Endothelial cell of umbilical vein (primary cell): ENCODE measurements around the gene LRRC59. TPM values are rescaled to one million over a fixed set of nuclear protein-coding genes. Genes with fewer than 3 reads are reported as not detected.

ENCODE experiments used
- BruUV-seq: library from RNA; stranded (reverse); fragments of 400-500 nt; replicated peaks from 2 replicates; lab custom pipeline; 2021; lab: Mats Ljungman, UMichigan
- CTCF ChIA-PET: fragments of 300-600, 350-600 bp; sonication (Branson Sonifier 250); formaldehyde crosslinking; loops from one replicate; lab custom pipeline; 2021; ENCODE audit warnings: antibody characterized with exemption, inconsistent platforms; lab: Charles Lee
- POLR2A ChIA-PET: fragments of 300-600, 350-600 bp; sonication (Branson Sonifier 250); formaldehyde crosslinking; loops from one replicate; lab custom pipeline; 2021; ENCODE audit warnings: antibody characterized with exemption, inconsistent platforms; lab: Charles Lee
- DNase-seq: peaks from one replicate; pipeline ENCODE4 v3.0.0-alpha.2; 2011; ENCODE audit warnings: low read depth, low spot score
- FAIRE-seq: peaks from 2 replicates; lab custom pipeline; 2011; peaks lifted over from hg19 to GRCh38; lab: Jason Lieb, UNC
- H2AFZ ChIP-seq: 2 replicates; pipeline ENCODE4 v1.6.0; 2012; ENCODE audit warnings: low read depth, low read length, control low read depth, inconsistent platforms
- H3K27ac ChIP-seq: 2 replicates; pipeline ENCODE4 v1.5.1; 2011; ENCODE audit warnings: low read depth, mild to moderate bottlenecking, control low read depth, low read length, moderate library complexity; ENCODE audit not compliant: insufficient read depth
- H3K27me3 ChIP-seq, 2 experiments: 2 replicates each; pipeline versions ENCODE4 v1.6.0 to v1.6.1; 2011; ENCODE audit warnings: low read length in 2 of 2, mixed read lengths in 1 of 2; ENCODE audit not compliant: control insufficient read depth in 2 of 2, insufficient read depth in 2 of 2
- H3K36me3 ChIP-seq, 2 experiments: 2 replicates in 1 of 2; 3 replicates in 1 of 2; pipeline ENCODE4 v1.5.1; 2011; ENCODE audit warnings: low read length in 2 of 2, mild to moderate bottlenecking in 1 of 2, moderate library complexity in 1 of 2; ENCODE audit not compliant: control insufficient read depth in 2 of 2, insufficient read depth in 2 of 2; ENCODE audit errors: extremely low read depth in 1 of 2
- H3K4me1 ChIP-seq: 3 replicates; pipeline ENCODE4 v1.5.1; 2011; ENCODE audit warnings: mild to moderate bottlenecking, low read length; ENCODE audit not compliant: control insufficient read depth, insufficient read depth; ENCODE audit errors: extremely low read depth
- H3K4me2 ChIP-seq: 2 replicates; pipeline ENCODE4 v1.6.1; 2011; ENCODE audit warnings: low read length, control low read depth, mixed read lengths; ENCODE audit not compliant: insufficient read depth
- H3K4me3 ChIP-seq, 3 experiments: fragments of 200-600 bp in 1 of 3; sonication (generic), shearing (Covaris generic) in 1 of 3; replicated peaks in 1 of 3; 2 replicates each; pipeline ENCODE4 v1.5.1; 2011 to 2016; ENCODE audit warnings: control low read depth in 3 of 3, low read length in 3 of 3, mild to moderate bottlenecking in 2 of 3, inconsistent platforms in 1 of 3, low read depth in 1 of 3, moderate library complexity in 1 of 3; ENCODE audit not compliant: insufficient read depth in 1 of 3
- H3K79me2 ChIP-seq: 2 replicates; pipeline ENCODE4 v1.6.0; 2012; ENCODE audit warnings: low read length, inconsistent platforms; ENCODE audit not compliant: control insufficient read depth, insufficient read depth
- H3K9ac ChIP-seq: replicated peaks from 2 replicates; pipeline ENCODE3; 2011; ENCODE audit warnings: low read length, control low read depth; ENCODE audit not compliant: insufficient read depth; ENCODE audit errors: extremely low read depth
- H3K9me1 ChIP-seq: replicated peaks from 3 replicates; pipeline ENCODE4 v1.6.0; 2011; ENCODE audit warnings: mild to moderate bottlenecking, low read length; ENCODE audit not compliant: control insufficient read depth, insufficient read depth; ENCODE audit errors: extremely low read depth
- H3K9me3 ChIP-seq: replicated peaks from 2 replicates; pipeline ENCODE4 v1.5.1; 2012; ENCODE audit warnings: low read length, inconsistent platforms; ENCODE audit not compliant: control insufficient read depth, insufficient read depth
- H4K20me1 ChIP-seq: replicated peaks from 2 replicates; pipeline ENCODE3; 2011; ENCODE audit warnings: mild to moderate bottlenecking, low read length; ENCODE audit not compliant: control insufficient read depth, insufficient read depth; ENCODE audit errors: extremely low read depth
- EZH2 ChIP-seq: IDR thresholded peaks from 2 replicates; pipeline ENCODE4 v1.6.1; 2012; ENCODE audit warnings: borderline replicate concordance, low read depth, mild to moderate bottlenecking, moderate library complexity, low read length, inconsistent platforms; ENCODE audit not compliant: severe bottlenecking
- FOS ChIP-seq: IDR thresholded peaks from 2 replicates; pipeline ENCODE4 v1.6.1; 2011; ENCODE audit warnings: mild to moderate bottlenecking, low read length, moderate library complexity, borderline replicate concordance; ENCODE audit not compliant: insufficient read depth
- GATA2 ChIP-seq: IDR thresholded peaks from 2 replicates; pipeline ENCODE4 v1.7.0; 2011; ENCODE audit warnings: low read depth, mild to moderate bottlenecking, moderate library complexity, mixed read lengths, low read length; ENCODE audit not compliant: insufficient read length, insufficient read depth
- JUN ChIP-seq: IDR thresholded peaks from 2 replicates; pipeline ENCODE4 v1.6.1; 2011; ENCODE audit warnings: borderline replicate concordance, low read depth; ENCODE audit not compliant: insufficient read length, insufficient read depth
- POLR2A ChIP-seq: IDR thresholded peaks from 2 replicates; pipeline ENCODE4 v1.6.1; 2012; ENCODE audit warnings: low read depth, mild to moderate bottlenecking, control low read depth, low read length
- POLR2AphosphoS5 ChIP-seq: IDR thresholded peaks from 2 replicates; pipeline ENCODE4 v1.6.1; 2012; ENCODE audit warnings: low read depth, mild to moderate bottlenecking, control low read depth, low read length, moderate library complexity; ENCODE audit not compliant: insufficient read depth
- dilution Hi-C: fragments of 300-500 bp; cut with MboI; formaldehyde crosslinking; loops from one replicate; pipeline ENCODE4 v1.15.0; 2019; ENCODE audit warnings: low sequenced_read_pairs; ENCODE audit not compliant: extremely low pct_ligation_motif_present
- intact Hi-C: fragments of 100-400 bp; cut with micrococcal nuclease; formaldehyde crosslinking; loops from one replicate; pipeline ENCODE4 v1.10.0; 2022
- polyA plus RNA-seq, 4 experiments: library from polyadenylated mRNA; depleted of rRNA in 3 of 4; stranded (reverse) in 3 of 4; unstranded in 1 of 4; fragments of >200 nt; gene quantifications; 2 replicates each; pipeline versions ENCODE4 v1.2.1 to v1.2.3, GENCODE V29; 2011 to 2012; ENCODE audit warnings: missing spikeins in 1 of 4
- total RNA-seq: library from RNA; stranded (reverse); gene quantifications from 2 replicates; pipeline ENCODE4 v1.2.3, GENCODE V29; 2021
- TF ChIP-seq, protein P1 (sequence below), 2 donors: IDR thresholded peaks; 1 replicate in 1 of 2; 2 replicates in 1 of 2; pipeline ENCODE4 v1.5.1; 2011; ENCODE audit warnings: low read length in 2 of 2, mild to moderate bottlenecking in 2 of 2, moderate library complexity in 2 of 2, control low read depth in 1 of 2, inconsistent platforms in 1 of 2, low read depth in 1 of 2; ENCODE audit not compliant: insufficient read depth in 1 of 2; ENCODE audit errors: extremely low read depth in 1 of 2
- TF ChIP-seq, protein P2 (sequence below): IDR thresholded peaks from 2 replicates; pipeline ENCODE4 v1.6.1; 2011; ENCODE audit not compliant: insufficient read depth, insufficient read length

The LRRC59 gene
- total and polyA plus RNA-seq, 2 donors (not counting 3 experiments of a cell fraction or from before 2014, with no cell fraction given): 93.9 to 183 TPM

DNA sequence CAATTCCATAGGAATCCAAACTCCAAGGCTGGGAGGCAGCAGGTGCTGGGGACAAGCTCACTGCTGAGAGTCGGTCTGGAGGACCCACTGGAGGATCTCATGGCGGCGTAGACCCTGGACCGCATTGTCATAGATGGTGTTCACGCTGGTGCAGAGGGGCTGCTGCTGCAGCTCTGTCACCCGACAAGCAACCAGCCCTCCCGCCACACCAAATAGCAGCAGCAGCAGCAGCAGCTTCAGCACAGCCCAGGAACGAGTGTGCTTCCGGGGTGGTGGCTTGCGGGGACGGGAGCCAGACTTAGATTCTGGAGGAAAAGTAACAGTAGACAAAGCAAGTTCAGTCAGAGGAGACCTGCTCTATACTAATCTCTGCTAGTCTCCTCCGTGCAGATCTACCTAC lies 14.4 kb downstream of the LRRC59 start:
- H3K79me2 ChIP-seq: no peaks in the 10 kb centered on the region
- no peaks in the 10 kb centered on the region for H3K9me1 ChIP-seq
- H4K20me1 ChIP-seq: peaks cover 2% of the 10 kb centered on the region
- no peak overlapping the region for H3K4me2 ChIP-seq
- no peaks in the 10 kb centered on the region for H3K27me3 ChIP-seq
- no peak overlapping the region for H3K4me3 ChIP-seq
- H3K4me1 ChIP-seq: no peaks in the 10 kb centered on the region
- dilution Hi-C loops (no loop called here), intact Hi-C loops (no loop called here)
- DNase-seq: no peak
- H2AFZ ChIP-seq: no peak overlapping the region
- no peak overlapping the region for H3K27ac ChIP-seq
- no peak for FAIRE-seq
- POLR2A ChIA-PET: interaction anchor here (0.7 kb wide), 1 partner anchor 100 kb away, joined by 8 read pairs; no protein-coding TSS in a partner anchor
- no peak overlapping the region for H3K9ac ChIP-seq
- TF ChIP-seq, protein P1, sequence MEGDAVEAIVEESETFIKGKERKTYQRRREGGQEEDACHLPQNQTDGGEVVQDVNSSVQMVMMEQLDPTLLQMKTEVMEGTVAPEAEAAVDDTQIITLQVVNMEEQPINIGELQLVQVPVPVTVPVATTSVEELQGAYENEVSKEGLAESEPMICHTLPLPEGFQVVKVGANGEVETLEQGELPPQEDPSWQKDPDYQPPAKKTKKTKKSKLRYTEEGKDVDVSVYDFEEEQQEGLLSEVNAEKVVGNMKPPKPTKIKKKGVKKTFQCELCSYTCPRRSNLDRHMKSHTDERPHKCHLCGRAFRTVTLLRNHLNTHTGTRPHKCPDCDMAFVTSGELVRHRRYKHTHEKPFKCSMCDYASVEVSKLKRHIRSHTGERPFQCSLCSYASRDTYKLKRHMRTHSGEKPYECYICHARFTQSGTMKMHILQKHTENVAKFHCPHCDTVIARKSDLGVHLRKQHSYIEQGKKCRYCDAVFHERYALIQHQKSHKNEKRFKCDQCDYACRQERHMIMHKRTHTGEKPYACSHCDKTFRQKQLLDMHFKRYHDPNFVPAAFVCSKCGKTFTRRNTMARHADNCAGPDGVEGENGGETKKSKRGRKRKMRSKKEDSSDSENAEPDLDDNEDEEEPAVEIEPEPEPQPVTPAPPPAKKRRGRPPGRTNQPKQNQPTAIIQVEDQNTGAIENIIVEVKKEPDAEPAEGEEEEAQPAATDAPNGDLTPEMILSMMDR (IDR thresholded peaks at IDR 0.05; ENCODE audit: extremely low read depth in 1 of 2, insufficient read depth in 1 of 2, low read depth in 1 of 2, low read length in 2 of 2): no peak
- no peak for TF ChIP-seq JUN
- no peak for TF ChIP-seq POLR2AphosphoS5
- TF ChIP-seq POLR2A: no peak
- TF ChIP-seq, protein P2, sequence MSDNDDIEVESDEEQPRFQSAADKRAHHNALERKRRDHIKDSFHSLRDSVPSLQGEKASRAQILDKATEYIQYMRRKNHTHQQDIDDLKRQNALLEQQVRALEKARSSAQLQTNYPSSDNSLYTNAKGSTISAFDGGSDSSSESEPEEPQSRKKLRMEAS: no peak
- TF ChIP-seq GATA2: no peak
- TF ChIP-seq EZH2: no peak
- no peak for TF ChIP-seq FOS
- CTCF ChIA-PET: interaction anchor here (1.3 kb wide), 1 partner anchor 15 kb away, joined by 3 read pairs; no protein-coding TSS in a partner anchor
- peaks cover 25 to 51% of the 10 kb centered on the region in 2 experiments for H3K36me3 ChIP-seq
- H3K9me3 ChIP-seq: no peaks in the 10 kb centered on the region
- no TSS peak for BruUV-seq
